ENCODE measurements around the gene DEPDC1B. TPM values are rescaled to one million over a fixed set of nuclear protein-coding genes. Genes with fewer than 3 reads are reported as not detected.
"Not testable (repeated sequence)": the region's sequence is repeated elsewhere in the genome, so short reads cannot be mapped to it uniquely, and the experiment has no call there.

The DEPDC1B gene
- total and polyA plus RNA-seq, 2 experiments from 2014 or later: 9.0 to 27.5 TPM

DNA sequence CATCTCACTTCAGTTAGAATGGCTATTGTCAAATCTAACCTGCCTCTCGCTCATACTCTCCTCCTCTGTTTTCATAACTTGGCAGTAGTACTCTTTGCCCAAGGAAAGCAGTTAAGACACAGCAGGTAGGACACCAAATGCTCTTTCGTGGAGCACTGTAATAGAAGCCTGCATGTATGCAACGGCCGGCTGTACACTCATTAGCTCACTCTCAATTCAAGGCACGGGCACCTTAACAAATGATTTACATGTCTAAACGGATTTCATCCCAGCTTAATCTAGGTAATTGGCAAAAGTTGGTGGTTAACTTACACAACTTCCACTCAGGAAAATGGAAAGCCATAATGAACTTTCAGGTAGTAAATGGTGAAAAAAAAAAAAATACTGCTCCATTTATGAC, 14.9 kb downstream of the DEPDC1B start:
- no peaks in the 10 kb centered on the region for H3K36me3 ChIP-seq (replicated peaks; ENCODE audit: insufficient read depth, low read depth)
- no peak for DNase-seq (ENCODE audit: low spot score)
- no peak overlapping the region for H3K4me2 ChIP-seq
- no peaks in the 10 kb centered on the region for H4K20me1 ChIP-seq (ENCODE audit: insufficient read depth, poor library complexity, severe bottlenecking)
- H3K4me1 ChIP-seq (ENCODE audit: insufficient read depth): no peaks in the 10 kb centered on the region
- H3K27ac ChIP-seq: peak overlapping the region; percentile 85
- H3K9me2 ChIP-seq (replicated peaks; ENCODE audit: insufficient read depth): no peaks in the 10 kb centered on the region
- H3K79me2 ChIP-seq: peaks cover 53% of the 10 kb centered on the region
- WGBS (ENCODE audit: low lambda C conversion rate, missing lambda C conversion rate): 88% methylated on average over 6 of the region's 6 CpGs
- no peak overlapping the region for H2AFZ ChIP-seq
- TF ChIP-seq, protein P1, sequence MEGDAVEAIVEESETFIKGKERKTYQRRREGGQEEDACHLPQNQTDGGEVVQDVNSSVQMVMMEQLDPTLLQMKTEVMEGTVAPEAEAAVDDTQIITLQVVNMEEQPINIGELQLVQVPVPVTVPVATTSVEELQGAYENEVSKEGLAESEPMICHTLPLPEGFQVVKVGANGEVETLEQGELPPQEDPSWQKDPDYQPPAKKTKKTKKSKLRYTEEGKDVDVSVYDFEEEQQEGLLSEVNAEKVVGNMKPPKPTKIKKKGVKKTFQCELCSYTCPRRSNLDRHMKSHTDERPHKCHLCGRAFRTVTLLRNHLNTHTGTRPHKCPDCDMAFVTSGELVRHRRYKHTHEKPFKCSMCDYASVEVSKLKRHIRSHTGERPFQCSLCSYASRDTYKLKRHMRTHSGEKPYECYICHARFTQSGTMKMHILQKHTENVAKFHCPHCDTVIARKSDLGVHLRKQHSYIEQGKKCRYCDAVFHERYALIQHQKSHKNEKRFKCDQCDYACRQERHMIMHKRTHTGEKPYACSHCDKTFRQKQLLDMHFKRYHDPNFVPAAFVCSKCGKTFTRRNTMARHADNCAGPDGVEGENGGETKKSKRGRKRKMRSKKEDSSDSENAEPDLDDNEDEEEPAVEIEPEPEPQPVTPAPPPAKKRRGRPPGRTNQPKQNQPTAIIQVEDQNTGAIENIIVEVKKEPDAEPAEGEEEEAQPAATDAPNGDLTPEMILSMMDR (IDR thresholded peaks at IDR 0.05; ENCODE audit: poor library complexity): no peak
- TF ChIP-seq EZH2 (IDR thresholded peaks at IDR 0.05; ENCODE audit: borderline replicate concordance) (no peak), EZH2phosphoT487 (IDR thresholded peaks at IDR 0.05; ENCODE audit: low read depth, severe bottlenecking, unreplicated experiment) (no peak)
- H3K9me3 ChIP-seq (ENCODE audit: low read depth): no peaks in the 10 kb centered on the region
- H3K27me3 ChIP-seq: no peaks in the 10 kb centered on the region
- H3K4me3 ChIP-seq: no peak overlapping the region

DNA sequence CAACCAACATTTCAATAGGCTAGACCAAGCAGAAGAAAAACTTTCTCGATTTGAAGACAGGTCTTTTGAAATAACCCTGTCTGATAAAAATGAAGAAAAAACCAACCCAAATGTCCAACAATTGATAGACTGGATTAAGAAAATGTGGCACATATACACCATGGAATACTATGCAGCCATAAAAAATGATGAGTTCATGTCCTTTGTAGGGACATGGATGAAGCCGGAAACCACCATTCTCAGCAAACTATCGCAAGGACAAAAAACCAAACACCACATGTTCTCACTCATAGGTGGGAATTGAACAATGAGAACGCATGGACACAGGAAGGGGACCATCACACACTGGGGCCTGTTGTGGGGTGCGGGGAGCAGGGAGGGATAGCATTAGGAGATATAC, 18.0 kb downstream of the DEPDC1B start:
- H3K27ac ChIP-seq; H3K36me3 ChIP-seq (replicated peaks; ENCODE audit: insufficient read depth, low read depth); H3K4me3 ChIP-seq; H3K9me2 ChIP-seq (replicated peaks; ENCODE audit: insufficient read depth); H4K20me1 ChIP-seq (ENCODE audit: insufficient read depth, poor library complexity, severe bottlenecking); H3K9me3 ChIP-seq (ENCODE audit: low read depth); H3K4me1 ChIP-seq (ENCODE audit: insufficient read depth); H3K27me3 ChIP-seq; DNase-seq (ENCODE audit: low spot score); H2AFZ ChIP-seq; H3K4me2 ChIP-seq: not testable (repeated sequence)
- WGBS (ENCODE audit: low lambda C conversion rate, missing lambda C conversion rate): 95% methylated on average over 5 of the region's 5 CpGs
- H3K79me2 ChIP-seq: peaks cover 45% of the 10 kb centered on the region

DNA sequence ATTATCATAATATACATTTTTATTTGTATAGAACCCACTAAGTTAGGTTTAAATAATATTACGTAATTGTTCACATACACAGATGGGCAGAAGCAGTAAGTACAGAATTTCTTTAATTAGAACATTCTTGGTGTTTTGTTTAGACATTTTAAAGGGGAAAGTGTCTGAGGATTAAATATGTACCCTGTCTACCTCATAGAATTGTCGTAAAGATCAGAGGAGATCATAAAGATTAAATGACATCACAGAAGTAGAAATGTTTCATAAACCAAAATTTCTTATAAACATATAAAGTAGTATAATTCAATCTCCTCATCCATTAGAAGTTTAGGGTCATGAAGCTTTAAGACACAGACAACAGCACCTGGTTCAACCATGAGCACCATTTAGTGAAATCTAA, 20.1 kb downstream of the DEPDC1B start:
- TF ChIP-seq, protein P1 (IDR thresholded peaks at IDR 0.05; ENCODE audit: poor library complexity): no peak
- no peak for TF ChIP-seq EZH2phosphoT487 (IDR thresholded peaks at IDR 0.05; ENCODE audit: low read depth, severe bottlenecking, unreplicated experiment)
- TF ChIP-seq EZH2 (IDR thresholded peaks at IDR 0.05; ENCODE audit: borderline replicate concordance): no peak
- Histone ChIP-seq H3K4me3 (no peak overlapping the region), H3K9me3 (ENCODE audit: low read depth) (no peaks in the 10 kb centered on the region), H3K36me3 (replicated peaks; ENCODE audit: insufficient read depth, low read depth) (no peaks in the 10 kb centered on the region), H3K27ac (no peak overlapping the region), H3K4me1 (ENCODE audit: insufficient read depth) (peaks cover 6% of the 10 kb centered on the region), H3K79me2 (peaks cover 45% of the 10 kb centered on the region), H4K20me1 (ENCODE audit: insufficient read depth, poor library complexity, severe bottlenecking) (no peaks in the 10 kb centered on the region), H3K4me2 (no peak overlapping the region), H3K9me2 (replicated peaks; ENCODE audit: insufficient read depth) (no peaks in the 10 kb centered on the region), H2AFZ (no peak overlapping the region), H3K27me3 (no peaks in the 10 kb centered on the region)
- WGBS (ENCODE audit: low lambda C conversion rate, missing lambda C conversion rate): 81% methylated on average over 2 of the region's 2 CpGs
- no peak for DNase-seq (ENCODE audit: low spot score)

DNA sequence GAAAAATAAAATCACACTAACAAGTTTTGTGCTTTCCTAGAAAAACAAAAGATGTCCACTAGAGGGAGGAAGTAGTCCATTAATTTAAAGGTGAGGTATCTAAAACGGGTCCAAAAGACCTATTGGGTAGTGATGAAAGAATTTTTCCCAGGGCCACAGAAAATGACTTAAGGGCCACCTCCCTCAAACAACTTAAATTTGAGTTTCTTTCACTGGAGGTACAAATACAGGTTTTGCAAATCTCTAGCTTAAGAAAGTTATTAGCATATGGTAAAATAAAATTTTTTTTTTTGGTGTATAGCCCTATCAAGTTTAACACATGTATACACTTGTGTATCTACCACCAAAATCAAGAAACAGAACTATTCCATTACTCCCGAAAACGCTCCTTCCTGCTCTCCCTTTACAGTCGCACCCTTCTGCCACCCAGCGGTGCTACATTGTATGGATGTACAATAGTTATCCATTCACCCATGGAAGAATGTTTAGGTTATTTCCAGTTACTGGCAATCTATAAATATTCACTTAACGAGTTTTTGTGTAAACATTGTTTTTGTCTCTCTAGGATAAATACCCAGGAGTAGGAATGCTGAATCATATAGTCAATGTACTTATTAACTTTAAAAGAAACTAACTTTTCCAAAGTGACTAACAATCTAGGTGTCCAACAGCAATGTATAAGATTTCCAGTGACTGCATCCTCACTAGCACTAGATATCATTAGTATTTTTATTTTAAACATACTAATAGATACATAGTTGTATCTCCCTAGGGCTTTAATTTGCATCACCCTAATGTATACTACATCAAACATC, 21.9 kb downstream of the DEPDC1B start:
- WGBS (ENCODE audit: low lambda C conversion rate, missing lambda C conversion rate): 53% methylated on average over 6 of the region's 6 CpGs
- DNase-seq (ENCODE audit: low spot score): peak; percentile 49
- TF ChIP-seq, protein P1 (IDR thresholded peaks at IDR 0.05; ENCODE audit: poor library complexity): peak; percentile 69
- TF ChIP-seq EZH2 (IDR thresholded peaks at IDR 0.05; ENCODE audit: borderline replicate concordance) (no peak), EZH2phosphoT487 (IDR thresholded peaks at IDR 0.05; ENCODE audit: low read depth, severe bottlenecking, unreplicated experiment) (no peak)
- peak overlapping the region; percentile 21 for H3K27ac ChIP-seq
- no peaks in the 10 kb centered on the region for H3K9me2 ChIP-seq (replicated peaks; ENCODE audit: insufficient read depth)
- no peak overlapping the region for H3K4me2 ChIP-seq
- H3K79me2 ChIP-seq: peaks cover 34% of the 10 kb centered on the region
- H3K4me3 ChIP-seq: no peak overlapping the region
- H4K20me1 ChIP-seq (ENCODE audit: insufficient read depth, poor library complexity, severe bottlenecking): no peaks in the 10 kb centered on the region
- peaks cover 20% of the 10 kb centered on the region for H3K4me1 ChIP-seq (ENCODE audit: insufficient read depth)
- H3K9me3 ChIP-seq (ENCODE audit: low read depth): no peaks in the 10 kb centered on the region
- H3K27me3 ChIP-seq: no peaks in the 10 kb centered on the region
- no peaks in the 10 kb centered on the region for H3K36me3 ChIP-seq (replicated peaks; ENCODE audit: insufficient read depth, low read depth)
- H2AFZ ChIP-seq: peak overlapping the region; percentile 55

Data from hepatocyte (in vitro differentiated cells).